ENCODE data around the gene RPL37. TPM values are rescaled to one million over a fixed set of nuclear protein-coding genes. Genes with fewer than 3 reads are reported as not detected.
"Not testable (repeated sequence)": the region's sequence is repeated elsewhere in the genome, so short reads cannot be mapped to it uniquely, and the experiment has no call there.

RPL37 gene
- polyA plus RNA-seq, 1 donor (not counting 4 experiments of a cell fraction or from before 2014, with no cell fraction given) = 3,448 TPM

DNA sequence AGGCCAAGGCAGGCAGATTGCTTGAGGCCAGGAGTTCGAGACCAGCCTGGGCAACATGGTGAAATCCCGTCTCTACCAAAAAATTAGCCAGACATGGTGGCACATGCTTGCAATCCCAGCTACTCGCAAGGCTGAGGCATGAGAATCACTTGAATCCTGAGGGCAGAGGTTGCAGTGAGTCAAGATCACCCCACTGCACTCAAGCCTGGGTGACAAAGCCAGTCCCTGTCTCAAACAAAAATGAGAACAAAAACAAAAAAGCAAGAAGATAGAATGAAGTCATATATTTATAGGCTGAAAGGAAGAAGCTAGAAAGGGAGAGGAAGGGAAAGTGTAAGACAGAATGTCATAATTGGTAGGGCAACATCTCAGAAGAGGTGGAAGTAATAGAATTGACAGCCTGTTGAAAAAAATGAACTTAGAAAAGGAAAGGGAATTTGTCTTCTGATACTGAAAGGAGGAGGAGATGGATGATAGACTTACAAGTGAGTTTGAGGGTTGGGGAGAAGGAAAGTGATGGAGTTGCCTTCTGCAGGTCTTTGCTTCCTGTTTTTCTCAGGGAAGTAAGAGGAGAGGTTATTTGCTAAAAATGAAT is 38.4 kb upstream of the RPL37 start:
- Histone ChIP-seq H3K27ac (ENCODE audit: control insufficient read depth, insufficient read depth, low read length) (no peak overlapping the region), H3K36me3 (ENCODE audit: control insufficient read depth in 2 of 2, extremely low read depth in 1 of 2, insufficient read depth in 2 of 2, low read length in 2 of 2) (no peaks in the 10 kb centered on the region), H3K4me1 (ENCODE audit: control insufficient read depth, extremely low read depth, insufficient read depth, low read length) (no peaks in the 10 kb centered on the region), H3K9me3 (ENCODE audit: control insufficient read depth, low read depth, low read length) (peaks cover 7% of the 10 kb centered on the region), H3K4me3 (ENCODE audit: control insufficient read depth in 2 of 3, extremely low read depth in 1 of 3, insufficient read depth in 2 of 3, low read depth in 1 of 3, low read length in 3 of 3) (no peak overlapping the region), H3K4me2 (ENCODE audit: control insufficient read depth, extremely low read depth, insufficient read depth, low read depth, low read length) (no peak overlapping the region), H3K9me1 (ENCODE audit: control insufficient read depth, extremely low read depth, insufficient read depth, low read length) (no peaks in the 10 kb centered on the region), H3K9ac (ENCODE audit: control insufficient read depth, extremely low read depth, insufficient read depth, low read length) (no peak overlapping the region), H3K27me3 (ENCODE audit: control insufficient read depth, extremely low read depth, insufficient read depth, low read length) (no peaks in the 10 kb centered on the region), H2AFZ (ENCODE audit: control insufficient read depth, low read length) (no peak overlapping the region), H3K79me2 (ENCODE audit: control insufficient read depth, insufficient read depth, low read length) (no peaks in the 10 kb centered on the region), H4K20me1 (ENCODE audit: control insufficient read depth, extremely low read depth, insufficient read depth, low read length) (no peaks in the 10 kb centered on the region)
- DNase-seq (ENCODE audit: low read depth, low spot score) (no peak), FAIRE-seq (no peak)
- dilution Hi-C loops (cut with MboI; ENCODE audit: extremely low pct_ligation_motif_present, low sequenced_read_pairs) = no loop called here
- TF ChIP-seq, protein P1, sequence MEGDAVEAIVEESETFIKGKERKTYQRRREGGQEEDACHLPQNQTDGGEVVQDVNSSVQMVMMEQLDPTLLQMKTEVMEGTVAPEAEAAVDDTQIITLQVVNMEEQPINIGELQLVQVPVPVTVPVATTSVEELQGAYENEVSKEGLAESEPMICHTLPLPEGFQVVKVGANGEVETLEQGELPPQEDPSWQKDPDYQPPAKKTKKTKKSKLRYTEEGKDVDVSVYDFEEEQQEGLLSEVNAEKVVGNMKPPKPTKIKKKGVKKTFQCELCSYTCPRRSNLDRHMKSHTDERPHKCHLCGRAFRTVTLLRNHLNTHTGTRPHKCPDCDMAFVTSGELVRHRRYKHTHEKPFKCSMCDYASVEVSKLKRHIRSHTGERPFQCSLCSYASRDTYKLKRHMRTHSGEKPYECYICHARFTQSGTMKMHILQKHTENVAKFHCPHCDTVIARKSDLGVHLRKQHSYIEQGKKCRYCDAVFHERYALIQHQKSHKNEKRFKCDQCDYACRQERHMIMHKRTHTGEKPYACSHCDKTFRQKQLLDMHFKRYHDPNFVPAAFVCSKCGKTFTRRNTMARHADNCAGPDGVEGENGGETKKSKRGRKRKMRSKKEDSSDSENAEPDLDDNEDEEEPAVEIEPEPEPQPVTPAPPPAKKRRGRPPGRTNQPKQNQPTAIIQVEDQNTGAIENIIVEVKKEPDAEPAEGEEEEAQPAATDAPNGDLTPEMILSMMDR (optimal IDR thresholded peaks at IDR 0.05 in 1 of 3, IDR thresholded peaks at IDR 0.05 in 1 of 3, conservative IDR thresholded peaks at IDR 0.05 in 1 of 3; ENCODE audit: extremely low read depth in 1 of 3, insufficient read depth in 2 of 3, low read length in 3 of 3) = no peak
- TF ChIP-seq EZH2 (IDR thresholded peaks at IDR 0.05; ENCODE audit: low read length) = no peak

DNA sequence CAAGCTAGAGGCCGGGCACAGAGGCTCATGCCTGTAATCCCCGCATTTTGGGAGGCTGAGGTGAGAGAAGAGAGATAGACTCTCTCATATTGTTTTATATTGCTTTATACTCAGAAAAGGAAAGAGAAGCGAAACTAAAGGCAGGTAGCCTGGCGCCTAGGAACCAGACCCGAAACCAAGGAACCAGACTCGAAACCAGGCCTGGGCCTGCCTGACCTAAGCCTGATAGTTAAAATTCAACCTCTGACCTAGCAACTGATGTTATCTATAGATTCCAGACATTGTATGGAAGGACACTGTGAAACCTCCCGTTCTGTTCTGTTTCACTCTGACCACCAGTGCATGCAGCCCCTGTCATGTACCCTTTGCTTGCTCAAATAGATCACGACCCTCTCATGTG is 37.2 kb upstream of the RPL37 start:
- H4K20me1 ChIP-seq (ENCODE audit: control insufficient read depth, extremely low read depth, insufficient read depth, low read length); dilution Hi-C loops (cut with MboI; ENCODE audit: extremely low pct_ligation_motif_present, low sequenced_read_pairs): not testable (repeated sequence)

DNA sequence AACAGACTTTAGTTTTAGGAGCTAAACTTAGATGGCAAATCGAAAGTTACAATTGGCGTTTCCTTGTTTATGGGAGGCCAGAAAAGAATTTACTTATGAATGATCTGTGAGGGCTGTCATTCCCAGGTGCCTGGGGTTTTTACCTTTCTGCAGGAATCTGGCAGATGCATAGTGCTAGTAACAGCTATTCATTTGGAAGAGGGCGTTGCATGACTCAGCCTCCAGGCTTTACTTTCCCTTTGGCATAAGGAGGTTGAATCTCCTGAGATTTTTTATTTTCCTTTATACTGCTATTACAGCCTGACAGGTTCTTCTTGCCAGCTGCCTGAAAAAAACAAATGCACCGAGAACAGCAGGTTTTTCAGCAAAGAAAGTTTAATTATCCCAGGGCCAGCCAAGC is 36.2 kb upstream of the RPL37 start:
- dilution Hi-C loops (cut with MboI; ENCODE audit: extremely low pct_ligation_motif_present, low sequenced_read_pairs) = no loop called here
- H4K20me1 ChIP-seq (ENCODE audit: control insufficient read depth, extremely low read depth, insufficient read depth, low read length) = no peaks in the 10 kb centered on the region
- no peaks in the 10 kb centered on the region for H3K9me1 ChIP-seq (ENCODE audit: control insufficient read depth, extremely low read depth, insufficient read depth, low read length)
- FAIRE-seq (no peak), DNase-seq (ENCODE audit: low read depth, low spot score) (no peak)
- H3K9ac ChIP-seq (ENCODE audit: control insufficient read depth, extremely low read depth, insufficient read depth, low read length) = no peak overlapping the region
- no peaks in the 10 kb centered on the region for H3K27me3 ChIP-seq (ENCODE audit: control insufficient read depth, extremely low read depth, insufficient read depth, low read length)
- no peaks in the 10 kb centered on the region for H3K9me3 ChIP-seq (ENCODE audit: control insufficient read depth, low read depth, low read length)
- no peaks in the 10 kb centered on the region for H3K36me3 ChIP-seq (ENCODE audit: control insufficient read depth in 2 of 2, extremely low read depth in 1 of 2, insufficient read depth in 2 of 2, low read length in 2 of 2)
- H3K27ac ChIP-seq (ENCODE audit: control insufficient read depth, insufficient read depth, low read length) = no peak overlapping the region
- H3K4me1 ChIP-seq (ENCODE audit: control insufficient read depth, extremely low read depth, insufficient read depth, low read length) = no peaks in the 10 kb centered on the region
- H3K79me2 ChIP-seq (ENCODE audit: control insufficient read depth, insufficient read depth, low read length) = no peaks in the 10 kb centered on the region
- TF ChIP-seq, protein P1 (optimal IDR thresholded peaks at IDR 0.05 in 1 of 3, IDR thresholded peaks at IDR 0.05 in 1 of 3, conservative IDR thresholded peaks at IDR 0.05 in 1 of 3; ENCODE audit: extremely low read depth in 1 of 3, insufficient read depth in 2 of 3, low read length in 3 of 3) = no peak
- TF ChIP-seq EZH2 (IDR thresholded peaks at IDR 0.05; ENCODE audit: low read length) = no peak
- peak overlapping the region in 1 of 3 experiments; percentile 30 for H3K4me3 ChIP-seq (ENCODE audit: control insufficient read depth in 2 of 3, extremely low read depth in 1 of 3, insufficient read depth in 2 of 3, low read depth in 1 of 3, low read length in 3 of 3)
- H2AFZ ChIP-seq (ENCODE audit: control insufficient read depth, low read length) = no peak overlapping the region
- peak overlapping the region; percentile 57 for H3K4me2 ChIP-seq (ENCODE audit: control insufficient read depth, extremely low read depth, insufficient read depth, low read depth, low read length)

More for the DNA sequence above, 37.2 kb upstream of the RPL37 start:
- H3K27me3 ChIP-seq (ENCODE audit: control insufficient read depth, extremely low read depth, insufficient read depth, low read length); H3K9me1 ChIP-seq (ENCODE audit: control insufficient read depth, extremely low read depth, insufficient read depth, low read length); FAIRE-seq; H3K27ac ChIP-seq (ENCODE audit: control insufficient read depth, insufficient read depth, low read length); H3K79me2 ChIP-seq (ENCODE audit: control insufficient read depth, insufficient read depth, low read length); H2AFZ ChIP-seq (ENCODE audit: control insufficient read depth, low read length); H3K36me3 ChIP-seq (ENCODE audit: control insufficient read depth in 2 of 2, extremely low read depth in 1 of 2, insufficient read depth in 2 of 2, low read length in 2 of 2); H3K4me1 ChIP-seq (ENCODE audit: control insufficient read depth, extremely low read depth, insufficient read depth, low read length); H3K9ac ChIP-seq (ENCODE audit: control insufficient read depth, extremely low read depth, insufficient read depth, low read length); H3K4me2 ChIP-seq (ENCODE audit: control insufficient read depth, extremely low read depth, insufficient read depth, low read depth, low read length); DNase-seq (ENCODE audit: low read depth, low spot score); H3K4me3 ChIP-seq (ENCODE audit: control insufficient read depth in 2 of 3, extremely low read depth in 1 of 3, insufficient read depth in 2 of 3, low read depth in 1 of 3, low read length in 3 of 3); H3K9me3 ChIP-seq (ENCODE audit: control insufficient read depth, low read depth, low read length): not testable (repeated sequence)

Data from keratinocyte (primary cell).